Measurements from ENCODE around the gene MTERF4.
"Not testable (repeated sequence)": the region's sequence is repeated elsewhere in the genome, so short reads cannot be mapped to it uniquely, and the experiment has no call there.

The MTERF4 gene

GRCh38 chr2:241110089-241110606 is 8.1 kb upstream of the MTERF4 start:
- DNase-seq, result no peak

- no peak for DNase-seq
These were observed 7.4 kb upstream of the MTERF4 start for GRCh38 chr2:241109210-241110088.

GRCh38 chr2:241108271-241109209 is 6.5 kb upstream of the MTERF4 start:
- no peak for DNase-seq

- DNase-seq, result no peak
These were observed 5.1 kb upstream of the MTERF4 start for GRCh38 chr2:241107031-241107783.

GRCh38 chr2:241105641-241106040 is 3.6 kb upstream of the MTERF4 start:
- DNase-seq, result no peak

- DNase-seq, result not testable (repeated sequence)
These were observed 2.5 kb upstream of the MTERF4 start for GRCh38 chr2:241104611-241105010.

GRCh38 chr2:241103176-241103595 is 1.1 kb upstream of the MTERF4 start:
- DNase-seq, result no peak

- no peak for DNase-seq
These were observed 2.8 kb downstream of the MTERF4 start for GRCh38 chr2:241099246-241099645.

GRCh38 chr2:241096979-241097378 is 5.1 kb downstream of the MTERF4 start:
- DNase-seq, result no peak

GRCh38 chr2:241095594-241096290 is 6.3 kb downstream of the MTERF4 start:
- DNase-seq, result peak; percentile 37

- DNase-seq, result no peak
These were observed 7.1 kb downstream of the MTERF4 start for GRCh38 chr2:241094924-241095420.

- DNase-seq, result no peak
These were observed 7.9 kb downstream of the MTERF4 start for GRCh38 chr2:241094172-241094571.

- DNase-seq, result not testable (repeated sequence)
These were observed 8.8 kb downstream of the MTERF4 start for GRCh38 chr2:241093133-241093781.

- DNase-seq, result no peak
These were observed 9.4 kb downstream of the MTERF4 start for GRCh38 chr2:241092677-241093076.

GRCh38 chr2:241091734-241092445 is 10.2 kb downstream of the MTERF4 start:
- no peak for DNase-seq

GRCh38 chr2:241091201-241091600 is 10.9 kb downstream of the MTERF4 start:
- DNase-seq, result no peak

GRCh38 chr2:241088791-241089732 is 13.0 kb downstream of the MTERF4 start:
- no peak for DNase-seq

- no peak for DNase-seq
These were observed 13.7 kb downstream of the MTERF4 start for GRCh38 chr2:241088376-241088775.

All from stimulated activated CD4-positive, alpha-beta T cell treated with anti-CD3 and anti-CD28 coated beads, Interleukin-4, amount 100 ng/mL, for 24 hours (primary cell).